HEK293 (cell line): Measurements from ENCODE around the gene OTUB1.

ENCODE experiments used
- CTCF ChIA-PET: fragments of 350-600 bp; formaldehyde crosslinking; extraction: SDS; loops from one replicate; lab custom pipeline; 2021; ENCODE audit warnings: antibody characterized with exemption; lab: Yijun Ruan, JAX
- POLR2A ChIA-PET: fragments of 300-600 bp; formaldehyde crosslinking; extraction: SDS; loops from one replicate; lab custom pipeline; 2020; ENCODE audit warnings: antibody characterized with exemption, inconsistent platforms; lab: Yijun Ruan, JAX
- H3K27ac ChIP-seq: fragments of 200-500 bp; sonication (Bioruptor generic); 2 replicates; pipeline ENCODE4 v1.5.1; 2014; ENCODE audit warnings: low read depth, low read length, control low read depth, inconsistent platforms; ENCODE audit errors: extremely low read depth
- H3K36me3 ChIP-seq, 2 experiments: fragments of 200-500 bp in 1 of 2; sonication (Bioruptor generic) in 1 of 2; 1 replicate in 1 of 2; 2 replicates in 1 of 2; pipeline ENCODE4 v1.5.1; 2014 to 2017; ENCODE audit warnings: inconsistent platforms in 2 of 2, low read length in 2 of 2; ENCODE audit not compliant: control insufficient read depth in 2 of 2, insufficient read depth in 1 of 2
- H3K4me1 ChIP-seq: fragments of 200-500 bp; sonication (Bioruptor generic); 2 replicates; pipeline ENCODE4 v1.5.1; 2014; ENCODE audit warnings: mild to moderate bottlenecking, low read length, inconsistent platforms; ENCODE audit not compliant: control insufficient read depth, insufficient read depth
- H3K4me3 ChIP-seq: 2 replicates; pipeline ENCODE4 v1.5.1; 2011; ENCODE audit warnings: low read depth, mild to moderate bottlenecking, control low read depth, low read length, moderate library complexity
- H3K9me3 ChIP-seq: fragments of 200-500 bp; sonication (Bioruptor generic); 2 replicates; pipeline ENCODE4 v1.5.1; 2014; ENCODE audit warnings: low read depth, low read length, inconsistent platforms; ENCODE audit not compliant: control insufficient read depth, insufficient read depth
- GLIS1 ChIP-seq: fragments of 450-650 bp; formaldehyde crosslinking; IDR thresholded peaks from 2 replicates; pipeline ENCODE4 v1.5.1; 2016; ENCODE audit warnings: missing biosample characterization, missing genetic modification characterization
- HOXC10 ChIP-seq: sonication (generic); formaldehyde crosslinking; IDR thresholded peaks from 2 replicates; pipeline ENCODE4 v1.8.1; 2023; ENCODE audit warnings: mild to moderate bottlenecking, missing genetic modification reagents
- TCF7L2 ChIP-seq: IDR thresholded peaks from 2 replicates; pipeline ENCODE4 v1.6.1; 2011; ENCODE audit warnings: low read depth, mild to moderate bottlenecking, inconsistent platforms, low read length, moderate library complexity, borderline replicate concordance
- WT1 ChIP-seq: fragments of 450-650 bp; formaldehyde crosslinking; IDR thresholded peaks from 2 replicates; pipeline ENCODE4 v1.5.1; 2016; ENCODE audit warnings: missing biosample characterization, missing genetic modification characterization
- ZBTB17 ChIP-seq: fragments of 450-650 bp; formaldehyde crosslinking; IDR thresholded peaks from 2 replicates; pipeline ENCODE4 v1.5.1; 2016; ENCODE audit warnings: missing biosample characterization, missing genetic modification characterization
- ZBTB44 ChIP-seq: fragments of 450-650 bp; IDR thresholded peaks from 2 replicates; pipeline ENCODE4 v1.5.1; 2018; ENCODE audit warnings: missing biosample characterization, mild to moderate bottlenecking, missing genetic modification characterization
- ZNF10 ChIP-seq: fragments of 450-650 bp; formaldehyde crosslinking; IDR thresholded peaks from 2 replicates; pipeline ENCODE4 v1.5.1; 2017; ENCODE audit warnings: missing biosample characterization, missing genetic modification characterization
- ZNF175 ChIP-seq: fragments of 450-650 bp; formaldehyde crosslinking; IDR thresholded peaks from 2 replicates; pipeline ENCODE4 v1.5.1; 2016; ENCODE audit warnings: missing biosample characterization, missing genetic modification characterization
- ZNF2 ChIP-seq: fragments of 450-650 bp; formaldehyde crosslinking; IDR thresholded peaks from 2 replicates; pipeline ENCODE4 v1.5.1; 2016; ENCODE audit warnings: missing biosample characterization, missing genetic modification characterization
- ZNF311 ChIP-seq: fragments of 450-650 bp; formaldehyde crosslinking; IDR thresholded peaks from 2 replicates; pipeline ENCODE4 v1.5.1; 2017; ENCODE audit warnings: missing biosample characterization, missing genetic modification characterization, borderline replicate concordance
- ZNF510 ChIP-seq: fragments of 450-650 bp; formaldehyde crosslinking; IDR thresholded peaks from 2 replicates; pipeline ENCODE4 v1.5.1; 2018; ENCODE audit warnings: mild to moderate bottlenecking, missing genetic modification characterization, missing biosample characterization; ENCODE audit not compliant: insufficient replicate concordance
- ZNF596 ChIP-seq: fragments of 450-650 bp; IDR thresholded peaks from 2 replicates; pipeline ENCODE4 v1.5.0; 2018; ENCODE audit warnings: missing biosample characterization, mild to moderate bottlenecking, missing genetic modification characterization, moderate library complexity
- ZNF707 ChIP-seq: fragments of 450-650 bp; formaldehyde crosslinking; IDR thresholded peaks from 2 replicates; pipeline ENCODE4 v1.5.1; 2016; ENCODE audit warnings: missing biosample characterization, missing genetic modification characterization
- ZNF791 ChIP-seq: fragments of 450-650 bp; formaldehyde crosslinking; IDR thresholded peaks from 2 replicates; pipeline ENCODE4 v1.5.1; 2016; ENCODE audit warnings: missing biosample characterization, missing genetic modification characterization
- ZNF843 ChIP-seq: fragments of 450-650 bp; formaldehyde crosslinking; IDR thresholded peaks from 2 replicates; pipeline ENCODE4 v1.5.1; 2016; ENCODE audit warnings: missing biosample characterization, missing genetic modification characterization
- TF ChIP-seq, protein P1 (sequence below): fragments of 450-650 bp; formaldehyde crosslinking; IDR thresholded peaks from 2 replicates; pipeline ENCODE4 v1.5.1; 2016; ENCODE audit warnings: missing biosample characterization, missing genetic modification characterization
- TF ChIP-seq, protein P2 (sequence below): fragments of 450-650 bp; formaldehyde crosslinking; IDR thresholded peaks from 2 replicates; pipeline ENCODE4 v1.5.1; 2016; ENCODE audit warnings: missing biosample characterization, missing genetic modification characterization
- TF ChIP-seq, protein P3 (sequence below): fragments of 450-650 bp; formaldehyde crosslinking; IDR thresholded peaks from 2 replicates; pipeline ENCODE4 v1.5.1; 2016; ENCODE audit warnings: missing biosample characterization, missing genetic modification characterization

Gene OTUB1

GRCh38 chr11:64025205-64025604, 39.0 kb downstream of the OTUB1 start:
- TF ChIP-seq HOXC10 (CRISPR knock-in tag) = no peak
- TF ChIP-seq, protein P1, sequence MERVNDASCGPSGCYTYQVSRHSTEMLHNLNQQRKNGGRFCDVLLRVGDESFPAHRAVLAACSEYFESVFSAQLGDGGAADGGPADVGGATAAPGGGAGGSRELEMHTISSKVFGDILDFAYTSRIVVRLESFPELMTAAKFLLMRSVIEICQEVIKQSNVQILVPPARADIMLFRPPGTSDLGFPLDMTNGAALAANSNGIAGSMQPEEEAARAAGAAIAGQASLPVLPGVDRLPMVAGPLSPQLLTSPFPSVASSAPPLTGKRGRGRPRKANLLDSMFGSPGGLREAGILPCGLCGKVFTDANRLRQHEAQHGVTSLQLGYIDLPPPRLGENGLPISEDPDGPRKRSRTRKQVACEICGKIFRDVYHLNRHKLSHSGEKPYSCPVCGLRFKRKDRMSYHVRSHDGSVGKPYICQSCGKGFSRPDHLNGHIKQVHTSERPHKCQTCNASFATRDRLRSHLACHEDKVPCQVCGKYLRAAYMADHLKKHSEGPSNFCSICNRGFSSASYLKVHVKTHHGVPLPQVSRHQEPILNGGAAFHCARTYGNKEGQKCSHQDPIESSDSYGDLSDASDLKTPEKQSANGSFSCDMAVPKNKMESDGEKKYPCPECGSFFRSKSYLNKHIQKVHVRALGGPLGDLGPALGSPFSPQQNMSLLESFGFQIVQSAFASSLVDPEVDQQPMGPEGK (tag by site-specific recombination) = peak; percentile 32; the same call in 1 of the 2 replicates
- TF ChIP-seq ZNF175 (tag by site-specific recombination) = no peak
- peak; percentile 50 for TF ChIP-seq GLIS1
- no peak for TF ChIP-seq ZBTB17 (tag by site-specific recombination)
- TF ChIP-seq TCF7L2 = no peak
- TF ChIP-seq, protein P2, sequence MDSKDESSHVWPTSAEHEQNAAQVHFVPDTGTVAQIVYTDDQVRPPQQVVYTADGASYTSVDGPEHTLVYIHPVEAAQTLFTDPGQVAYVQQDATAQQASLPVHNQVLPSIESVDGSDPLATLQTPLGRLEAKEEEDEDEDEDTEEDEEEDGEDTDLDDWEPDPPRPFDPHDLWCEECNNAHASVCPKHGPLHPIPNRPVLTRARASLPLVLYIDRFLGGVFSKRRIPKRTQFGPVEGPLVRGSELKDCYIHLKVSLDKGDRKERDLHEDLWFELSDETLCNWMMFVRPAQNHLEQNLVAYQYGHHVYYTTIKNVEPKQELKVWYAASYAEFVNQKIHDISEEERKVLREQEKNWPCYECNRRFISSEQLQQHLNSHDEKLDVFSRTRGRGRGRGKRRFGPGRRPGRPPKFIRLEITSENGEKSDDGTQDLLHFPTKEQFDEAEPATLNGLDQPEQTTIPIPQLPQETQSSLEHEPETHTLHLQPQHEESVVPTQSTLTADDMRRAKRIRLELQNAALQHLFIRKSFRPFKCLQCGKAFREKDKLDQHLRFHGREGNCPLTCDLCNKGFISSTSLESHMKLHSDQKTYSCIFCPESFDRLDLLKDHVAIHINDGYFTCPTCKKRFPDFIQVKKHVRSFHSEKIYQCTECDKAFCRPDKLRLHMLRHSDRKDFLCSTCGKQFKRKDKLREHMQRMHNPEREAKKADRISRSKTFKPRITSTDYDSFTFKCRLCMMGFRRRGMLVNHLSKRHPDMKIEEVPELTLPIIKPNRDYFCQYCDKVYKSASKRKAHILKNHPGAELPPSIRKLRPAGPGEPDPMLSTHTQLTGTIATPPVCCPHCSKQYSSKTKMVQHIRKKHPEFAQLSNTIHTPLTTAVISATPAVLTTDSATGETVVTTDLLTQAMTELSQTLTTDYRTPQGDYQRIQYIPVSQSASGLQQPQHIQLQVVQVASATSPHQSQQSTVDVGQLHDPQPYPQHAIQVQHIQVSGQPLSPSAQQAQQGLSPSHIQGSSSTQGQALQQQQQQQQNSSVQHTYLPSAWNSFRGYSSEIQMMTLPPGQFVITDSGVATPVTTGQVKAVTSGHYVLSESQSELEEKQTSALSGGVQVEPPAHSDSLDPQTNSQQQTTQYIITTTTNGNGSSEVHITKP (tag by site-specific recombination) = peak; percentile 43; the same call in 1 of the 2 replicates
- TF ChIP-seq ZBTB44 (tag by site-specific recombination) = peak; percentile 76
- no peak for TF ChIP-seq ZNF843 (tag by site-specific recombination)
- no peak for TF ChIP-seq ZNF2 (tag by site-specific recombination)
- TF ChIP-seq WT1 (tag by site-specific recombination) = no peak
- no peak for TF ChIP-seq ZNF510 (tag by site-specific recombination)
- no peak for TF ChIP-seq ZNF791 (tag by site-specific recombination)
- no peak for TF ChIP-seq ZNF311 (tag by site-specific recombination)
- no peak for TF ChIP-seq ZNF707
- TF ChIP-seq ZNF596 (tag by site-specific recombination) = no peak
- peak; percentile 92 for TF ChIP-seq ZNF10 (tag by site-specific recombination)
- TF ChIP-seq, protein P3, sequence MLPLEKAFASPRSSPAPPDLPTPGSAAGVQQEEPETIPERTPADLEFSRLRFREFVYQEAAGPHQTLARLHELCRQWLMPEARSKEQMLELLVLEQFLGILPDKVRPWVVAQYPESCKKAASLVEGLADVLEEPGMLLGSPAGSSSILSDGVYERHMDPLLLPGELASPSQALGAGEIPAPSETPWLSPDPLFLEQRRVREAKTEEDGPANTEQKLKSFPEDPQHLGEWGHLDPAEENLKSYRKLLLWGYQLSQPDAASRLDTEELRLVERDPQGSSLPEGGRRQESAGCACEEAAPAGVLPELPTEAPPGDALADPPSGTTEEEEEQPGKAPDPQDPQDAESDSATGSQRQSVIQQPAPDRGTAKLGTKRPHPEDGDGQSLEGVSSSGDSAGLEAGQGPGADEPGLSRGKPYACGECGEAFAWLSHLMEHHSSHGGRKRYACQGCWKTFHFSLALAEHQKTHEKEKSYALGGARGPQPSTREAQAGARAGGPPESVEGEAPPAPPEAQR = no peak
- ChIA-PET POLR2A (interaction anchor here (1.3 kb wide), 1 partner anchor 18 kb away, joined by 5 read pairs; no protein-coding TSS in a partner anchor), CTCF (interaction anchor here (0.5 to 0.8 kb wide), 2 partner anchors 23 to 30 kb away, joined by 3 to 4 read pairs; no protein-coding TSS in a partner anchor)
- Histone ChIP-seq H3K4me1 (no peaks in the 10 kb centered on the region), H3K36me3 (no peaks in the 10 kb centered on the region), H3K9me3 (no peaks in the 10 kb centered on the region), H3K27ac (no peak overlapping the region), H3K4me3 (no peak overlapping the region)
